Body of pancreas (tissue), 4 donors: ENCODE measurements around the gene TP53BP2.

Experiments used
- POLR2A ChIP-seq, 3 donors: fragments of 450-650 bp; IDR thresholded peaks; one replicate each; pipeline ENCODE4 v1.6.1; 2016; ENCODE audit warnings: antibody characterized with exemption in 3 of 3, mild to moderate bottlenecking in 2 of 3
- TF ChIP-seq, protein P1 (sequence below), 7 experiments: fragments of 450-650 bp in 4 of 7; fragments of 200-600 bp in 3 of 7; sonication (generic) in 3 of 7; IDR thresholded peaks; one replicate each; pipeline ENCODE4 v1.5.1; 2016 to 2019; ENCODE audit warnings: antibody characterized with exemption in 7 of 7

DNA sequence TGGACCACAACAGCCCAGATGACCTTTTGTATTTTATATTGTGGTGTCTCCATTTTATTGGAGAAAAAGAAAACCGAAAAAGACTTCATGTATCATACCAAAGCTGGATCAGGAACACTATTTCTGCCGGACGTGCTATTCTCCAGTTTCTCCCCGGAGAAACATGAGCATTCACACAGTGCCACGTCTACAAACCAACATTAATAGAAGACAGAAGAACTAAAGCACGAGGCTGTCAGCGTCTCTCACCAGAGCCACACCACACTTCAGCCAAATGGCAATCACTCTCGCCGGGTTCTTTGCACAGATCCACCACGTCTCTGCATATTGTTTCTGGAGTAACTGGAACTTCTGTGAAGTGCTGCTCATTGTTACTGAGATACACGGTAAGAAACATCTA lies 24.8 kb downstream of the TP53BP2 start:
- no peak for TF ChIP-seq POLR2A (IDR thresholded peaks at IDR 0.05)
- TF ChIP-seq, protein P1, sequence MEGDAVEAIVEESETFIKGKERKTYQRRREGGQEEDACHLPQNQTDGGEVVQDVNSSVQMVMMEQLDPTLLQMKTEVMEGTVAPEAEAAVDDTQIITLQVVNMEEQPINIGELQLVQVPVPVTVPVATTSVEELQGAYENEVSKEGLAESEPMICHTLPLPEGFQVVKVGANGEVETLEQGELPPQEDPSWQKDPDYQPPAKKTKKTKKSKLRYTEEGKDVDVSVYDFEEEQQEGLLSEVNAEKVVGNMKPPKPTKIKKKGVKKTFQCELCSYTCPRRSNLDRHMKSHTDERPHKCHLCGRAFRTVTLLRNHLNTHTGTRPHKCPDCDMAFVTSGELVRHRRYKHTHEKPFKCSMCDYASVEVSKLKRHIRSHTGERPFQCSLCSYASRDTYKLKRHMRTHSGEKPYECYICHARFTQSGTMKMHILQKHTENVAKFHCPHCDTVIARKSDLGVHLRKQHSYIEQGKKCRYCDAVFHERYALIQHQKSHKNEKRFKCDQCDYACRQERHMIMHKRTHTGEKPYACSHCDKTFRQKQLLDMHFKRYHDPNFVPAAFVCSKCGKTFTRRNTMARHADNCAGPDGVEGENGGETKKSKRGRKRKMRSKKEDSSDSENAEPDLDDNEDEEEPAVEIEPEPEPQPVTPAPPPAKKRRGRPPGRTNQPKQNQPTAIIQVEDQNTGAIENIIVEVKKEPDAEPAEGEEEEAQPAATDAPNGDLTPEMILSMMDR (IDR thresholded peaks at IDR 0.05), result no peak
